Measurements from ENCODE around the gene SLC39A7.

GRCh38 chr6:33207552-33208090 is 7.0 kb downstream of the SLC39A7 start:
- no peak for TF ChIP-seq ZNF274 (IDR thresholded peaks at IDR 0.05; ENCODE audit: low read depth, low read length)
- TF ChIP-seq YY1 (IDR thresholded peaks at IDR 0.05; ENCODE audit: insufficient read depth, insufficient read length) = no peak

All from NT2/D1 (cell line).